K562 (cell line): Measurements from ENCODE around the gene ABCC1. TPM values are rescaled to one million over a fixed set of nuclear protein-coding genes. Genes with fewer than 3 reads are reported as not detected.

ENCODE experiments used
- ATAC-seq: fragments of 200-7000 bp; cut with Tn5 transposase; 3 replicates; pipeline ENCODE4 v1.9.1; 2020; ENCODE audit warnings: moderate library complexity
- BruUV-seq: library from RNA; stranded (reverse); fragments of 400-500 nt; replicated peaks from 2 replicates; lab custom pipeline; 2021; lab: Mats Ljungman, UMichigan
- CTCF ChIA-PET: fragments of 300-600 bp; formaldehyde crosslinking; extraction: SDS; loops from one replicate; lab custom pipeline; 2021; ENCODE audit warnings: low intra/inter-chr PET ratio; lab: Yijun Ruan, JAX
- POLR2A ChIA-PET: fragments of 300-600, 350-650 bp; sonication (Branson Sonifier 250); formaldehyde crosslinking; extraction: SDS; loops from one replicate; lab custom pipeline; 2021; ENCODE audit warnings: antibody characterized with exemption, inconsistent platforms; lab: Yijun Ruan, JAX
- DNase-seq, 4 experiments: peaks; one replicate each; pipeline versions ENCODE4 v3.0.0 to v3.0.0-alpha.2; 2011 to 2018; ENCODE audit warnings: low spot score in 3 of 4, mixed read lengths in 3 of 4; ENCODE audit errors: extremely low read depth in 1 of 4
- FAIRE-seq: peaks from 2 replicates; lab custom pipeline; 2011; peaks lifted over from hg19 to GRCh38; lab: Jason Lieb, UNC
- H2AFZ ChIP-seq: 2 replicates; pipeline ENCODE4 v1.6.0; 2011; ENCODE audit warnings: low read depth, low read length, control low read depth, inconsistent platforms
- H3K27ac ChIP-seq: fragments of 200-600 bp; 3 replicates; pipeline ENCODE4 v1.8.0; 2011; ENCODE audit warnings: low read depth, mild to moderate bottlenecking, control low read depth, inconsistent platforms, low read length, moderate library complexity, mixed read lengths; ENCODE audit errors: extremely low read depth
- H3K27me3 ChIP-seq, 2 experiments: fragments of 300-600 bp in 1 of 2; 2 replicates in 1 of 2; 3 replicates in 1 of 2; pipeline versions ENCODE4 v1.6.0 to v1.8.0; 2011; ENCODE audit warnings: inconsistent platforms in 2 of 2, low read length in 2 of 2, mild to moderate bottlenecking in 1 of 2, mixed read lengths in 1 of 2, moderate library complexity in 1 of 2; ENCODE audit not compliant: control insufficient read depth in 2 of 2, insufficient read depth in 2 of 2
- H3K36me3 ChIP-seq: fragments of 300-600 bp; 3 replicates; pipeline ENCODE4 v1.8.0; 2011; ENCODE audit warnings: mild to moderate bottlenecking, low read length, inconsistent platforms; ENCODE audit not compliant: control insufficient read depth, insufficient read depth
- H3K4me1 ChIP-seq, 2 experiments: fragments of 200-600 bp in 1 of 2; replicated peaks in 1 of 2; 2 replicates in 1 of 2; 3 replicates in 1 of 2; pipeline versions ENCODE4 v1.5.1 to v1.8.0; 2011; ENCODE audit warnings: inconsistent platforms in 2 of 2, low read length in 2 of 2, mild to moderate bottlenecking in 1 of 2, mixed read lengths in 1 of 2, moderate library complexity in 1 of 2; ENCODE audit not compliant: control insufficient read depth in 2 of 2, insufficient read depth in 2 of 2
- H3K4me2 ChIP-seq: 2 replicates; pipeline ENCODE4 v1.6.1; 2011; ENCODE audit warnings: low read length, control low read depth, inconsistent platforms, mixed read lengths; ENCODE audit not compliant: insufficient read depth
- H3K4me3 ChIP-seq: fragments of 200-600 bp; sonication (generic), shearing (Covaris generic); 2 replicates; pipeline ENCODE4 v1.5.1; 2016; ENCODE audit warnings: control low read depth, inconsistent platforms
- H3K79me2 ChIP-seq: fragments of 200-600 bp; 3 replicates; pipeline ENCODE4 v1.8.0; 2011; ENCODE audit warnings: low read length, inconsistent platforms; ENCODE audit not compliant: control insufficient read depth, insufficient read depth
- H3K9ac ChIP-seq, 2 experiments: 2 replicates each; pipeline versions ENCODE4 v1.6.0 to v1.6.1; 2011; ENCODE audit warnings: low read depth in 2 of 2, low read length in 2 of 2, control low read depth in 1 of 2, inconsistent platforms in 1 of 2, mild to moderate bottlenecking in 1 of 2, mixed read lengths in 1 of 2; ENCODE audit not compliant: insufficient read depth in 1 of 2
- H3K9me1 ChIP-seq: one replicate; pipeline ENCODE4 v1.6.0; 2011; ENCODE audit warnings: inconsistent platforms, mild to moderate bottlenecking, low read length, moderate library complexity; ENCODE audit not compliant: control insufficient read depth, insufficient read depth
- H3K9me3 ChIP-seq: replicated peaks from 2 replicates; pipeline ENCODE4 v1.5.1; 2011; ENCODE audit warnings: low read depth, low read length, inconsistent platforms; ENCODE audit not compliant: control insufficient read depth, insufficient read depth
- H4K20me1 ChIP-seq: replicated peaks from 2 replicates; pipeline ENCODE4 v1.6.1; 2011; ENCODE audit warnings: low read length, inconsistent platforms, mixed read lengths; ENCODE audit not compliant: control insufficient read depth, insufficient read depth
- CBX3 ChIP-seq, 2 experiments: IDR thresholded peaks; 1 replicate in 1 of 2; 2 replicates in 1 of 2; pipeline ENCODE4 v1.6.1; 2012; ENCODE audit warnings: inconsistent platforms in 2 of 2, low read length in 2 of 2, borderline replicate concordance in 1 of 2, control low read depth in 1 of 2
- NR0B1 ChIP-seq: fragments of 450-650 bp; IDR thresholded peaks from one replicate; pipeline ENCODE4 v1.6.1; 2018; ENCODE audit warnings: mild to moderate bottlenecking, moderate library complexity; ENCODE audit not compliant: partially characterized antibody
- POLR2A ChIP-seq: fragments of 450-650 bp; conservative IDR thresholded peaks from 2 replicates; pipeline ENCODE4 v1.6.1; 2016
- ZNF121 ChIP-seq: sonication (generic); formaldehyde crosslinking; conservative IDR thresholded peaks from 2 replicates; pipeline ENCODE4 v1.8.0; 2022; ENCODE audit warnings: missing genetic modification reagents
- WGBS: fragments of 100-300 bp; shearing (Covaris generic); methylation state at CpG from one replicate; pipeline ENCODE4 v1.1.6; 2016; ENCODE audit warnings: low coverage, mixed read lengths; ENCODE audit not compliant: insufficient coverage; ENCODE audit errors: missing lambda C conversion rate; 5-methylcytosine and 5-hydroxymethylcytosine counted together
- in situ Hi-C: fragments of 300-500 bp; cut with MboI; formaldehyde crosslinking; loops from 4 replicates; pipeline ENCODE4 v1.15.0; 2018; ENCODE audit warnings: inconsistent platforms, mixed read lengths
- intact Hi-C: fragments of 100-400 bp; cut with micrococcal nuclease; formaldehyde crosslinking; loops from 2 replicates; pipeline ENCODE4 v1.14.2; 2022
- polyA plus RNA-seq, 8 experiments: library from polyadenylated mRNA; depleted of rRNA in 4 of 8; stranded (reverse) in 5 of 8; unstranded in 3 of 8; fragments of >200 nt; fragmentation: Nextera tagmentation in 2 of 8; fragmentation: Illumina TruSeq in 1 of 8; extraction: Ambion mirVana in 2 of 8; extraction: Trizol in 1 of 8; gene quantifications; 2 replicates each; pipeline versions ENCODE4 v1.2.1 to v1.2.3, GENCODE V29; 2011 to 2014; ENCODE audit warnings: inconsistent platforms in 1 of 8, missing spikeins in 1 of 8
- total RNA-seq, 7 experiments: library from RNA; depleted of rRNA in 6 of 7; stranded (reverse); fragments of >200 nt in 6 of 7; fragmentation: Illumina TruSeq in 2 of 7; extraction: Trizol in 2 of 7; gene quantifications; 2 replicates each; pipeline versions ENCODE4 v1.2.1 to v1.2.3, GENCODE V29; 2011 to 2021; ENCODE audit warnings: low replicate concordance in 1 of 7

Gene ABCC1
- total and polyA plus RNA-seq, 9 of the 15 experiments (the other 6 are each of a cell fraction or from before 2014, with no cell fraction given): 3.9 to 41.6 (median 10.0) TPM

- no TSS peak for BruUV-seq
- H4K20me1 ChIP-seq: no peaks in the 10 kb centered on the region; the same call in 1 of the 2 replicates
- WGBS: 81% methylated on average over 5 of the region's 5 CpGs
- ChIA-PET CTCF (no interaction called here), POLR2A (no interaction called here)
- no peaks in the 10 kb centered on the region; a peak in 1 of 5 replicates for H3K4me1 ChIP-seq
- no peak for FAIRE-seq
- intact Hi-C loops (no loop called here), in situ Hi-C loops (no loop called here)
- H3K9me3 ChIP-seq: peaks cover 10% of the 10 kb centered on the region
- no peak for DNase-seq
- ATAC-seq: no peak
- H3K4me3 ChIP-seq: no peak overlapping the region
- H3K79me2 ChIP-seq: peaks cover 91% of the 10 kb centered on the region
- TF ChIP-seq CBX3 (IDR thresholded peaks at IDR 0.05; ENCODE audit: borderline replicate concordance in 1 of 2, low read length in 2 of 2): peak in 1 of 2 experiments; percentile 80; a peak in 2 of 3 replicates
- TF ChIP-seq ZNF121 (CRISPR knock-in tag): no peak
- peaks cover 2% of the 10 kb centered on the region for H3K9me1 ChIP-seq
- no peak overlapping the region for H3K9ac ChIP-seq
- H3K27ac ChIP-seq: no peak overlapping the region
- H2AFZ ChIP-seq: no peak overlapping the region
- no peaks in the 10 kb centered on the region for H3K27me3 ChIP-seq
- H3K36me3 ChIP-seq: peaks cover 18% of the 10 kb centered on the region; the same call in 2 of the 3 replicates
- H3K4me2 ChIP-seq: no peak overlapping the region
Measured at GRCh38 chr16:15963307-15963910, 14.0 kb downstream of the ABCC1 start.

- H3K79me2 ChIP-seq: peaks cover 88% of the 10 kb centered on the region
- no peaks in the 10 kb centered on the region for H4K20me1 ChIP-seq
- H3K36me3 ChIP-seq: peaks cover 18% of the 10 kb centered on the region
- no peak overlapping the region for H3K9ac ChIP-seq
- H3K27ac ChIP-seq: no peak overlapping the region
- no peaks in the 10 kb centered on the region for H3K27me3 ChIP-seq
- ChIA-PET POLR2A (interaction anchor here (1.0 to 1.1 kb wide), 4 partner anchors 9 to 78 kb away, joined by 3 to 4 read pairs (median 4); partner anchors contain the start of gene CEP20), CTCF (no interaction called here)
- no peaks in the 10 kb centered on the region for H3K9me1 ChIP-seq
- in situ Hi-C loops: no loop called here
- FAIRE-seq (no peak), ATAC-seq (no peak), DNase-seq (no peak)
- H3K4me2 ChIP-seq: no peak overlapping the region
- intact Hi-C loops: no loop called here
- no peak for TF ChIP-seq POLR2A
- no peak for TF ChIP-seq NR0B1
- H3K4me1 ChIP-seq: no peaks in the 10 kb centered on the region; a peak in 1 of 5 replicates
- no peak overlapping the region for H2AFZ ChIP-seq
- 39% methylated on average over 5 of the region's 5 CpGs for WGBS
- BruUV-seq: no TSS peak
- H3K9me3 ChIP-seq: peaks cover 16% of the 10 kb centered on the region
- no peak overlapping the region for H3K4me3 ChIP-seq
Measured at GRCh38 chr16:15966420-15966819, 17.0 kb downstream of the ABCC1 start.
